GM13976 (cell line): ENCODE data around the gene CDH23.

Experiments
- DNase-seq: peaks from one replicate; pipeline ENCODE4 v3.0.0; 2012; ENCODE audit warnings: low spot score
- in situ Hi-C: fragments of 300-500 bp; cut with MboI; formaldehyde crosslinking; loops from one replicate; pipeline ENCODE4 v1.12.0; 2022; ENCODE audit warnings: low sequenced_read_pairs, mixed read lengths, inconsistent platforms; ENCODE audit not compliant: unreplicated experiment
- TF ChIP-seq, protein P1 (sequence below): IDR thresholded peaks from 2 replicates; pipeline ENCODE4 v1.5.1; 2012; ENCODE audit warnings: borderline replicate concordance, mild to moderate bottlenecking; ENCODE audit not compliant: insufficient read depth; ENCODE audit errors: extremely low read depth, missing control alignments, control extremely low read depth

The CDH23 gene

DNA sequence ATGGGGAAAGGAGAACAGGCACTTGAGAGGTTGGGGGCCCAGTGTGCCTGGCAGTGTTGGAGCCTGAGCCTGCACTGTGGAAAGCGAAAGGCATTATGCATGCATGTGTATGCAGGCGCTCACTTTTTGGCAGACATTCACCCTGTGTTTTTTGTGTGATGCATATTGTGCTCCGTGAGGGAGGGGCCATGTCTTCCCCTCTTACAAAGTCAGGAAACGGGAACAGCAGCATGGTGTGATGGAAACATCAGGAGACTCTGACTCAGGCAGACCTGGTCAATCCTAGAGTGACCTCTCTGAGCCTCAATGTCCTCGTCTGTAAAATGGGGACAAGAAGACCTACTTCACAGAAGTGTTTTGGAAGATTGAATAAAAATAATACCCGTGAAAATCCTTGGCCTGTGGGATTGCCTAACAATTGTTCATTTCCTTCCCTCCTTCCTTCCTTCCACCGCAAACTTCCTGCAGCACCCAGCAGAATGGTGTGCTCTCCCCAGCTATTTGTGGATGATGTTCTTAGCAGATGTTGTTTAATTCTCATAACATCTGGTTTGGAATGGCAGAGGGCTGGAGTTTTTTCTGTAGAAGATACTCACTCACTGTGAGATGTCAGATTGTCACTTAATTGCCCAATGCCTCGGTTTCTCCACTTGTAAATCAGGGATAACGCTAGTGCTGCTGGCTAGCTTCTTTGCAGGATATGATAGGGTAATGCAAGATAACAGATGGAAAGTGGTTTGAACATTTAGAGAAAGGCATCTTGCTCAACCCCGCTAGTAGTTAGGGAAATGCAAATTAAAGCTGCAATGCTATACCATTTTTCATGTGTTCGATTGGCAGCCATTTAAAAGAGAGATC is 39.8 kb downstream of the CDH23 start:
- TF ChIP-seq, protein P1, sequence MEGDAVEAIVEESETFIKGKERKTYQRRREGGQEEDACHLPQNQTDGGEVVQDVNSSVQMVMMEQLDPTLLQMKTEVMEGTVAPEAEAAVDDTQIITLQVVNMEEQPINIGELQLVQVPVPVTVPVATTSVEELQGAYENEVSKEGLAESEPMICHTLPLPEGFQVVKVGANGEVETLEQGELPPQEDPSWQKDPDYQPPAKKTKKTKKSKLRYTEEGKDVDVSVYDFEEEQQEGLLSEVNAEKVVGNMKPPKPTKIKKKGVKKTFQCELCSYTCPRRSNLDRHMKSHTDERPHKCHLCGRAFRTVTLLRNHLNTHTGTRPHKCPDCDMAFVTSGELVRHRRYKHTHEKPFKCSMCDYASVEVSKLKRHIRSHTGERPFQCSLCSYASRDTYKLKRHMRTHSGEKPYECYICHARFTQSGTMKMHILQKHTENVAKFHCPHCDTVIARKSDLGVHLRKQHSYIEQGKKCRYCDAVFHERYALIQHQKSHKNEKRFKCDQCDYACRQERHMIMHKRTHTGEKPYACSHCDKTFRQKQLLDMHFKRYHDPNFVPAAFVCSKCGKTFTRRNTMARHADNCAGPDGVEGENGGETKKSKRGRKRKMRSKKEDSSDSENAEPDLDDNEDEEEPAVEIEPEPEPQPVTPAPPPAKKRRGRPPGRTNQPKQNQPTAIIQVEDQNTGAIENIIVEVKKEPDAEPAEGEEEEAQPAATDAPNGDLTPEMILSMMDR, result no peak
- DNase-seq, result no peak
- in situ Hi-C loops, result no loop called here

DNA sequence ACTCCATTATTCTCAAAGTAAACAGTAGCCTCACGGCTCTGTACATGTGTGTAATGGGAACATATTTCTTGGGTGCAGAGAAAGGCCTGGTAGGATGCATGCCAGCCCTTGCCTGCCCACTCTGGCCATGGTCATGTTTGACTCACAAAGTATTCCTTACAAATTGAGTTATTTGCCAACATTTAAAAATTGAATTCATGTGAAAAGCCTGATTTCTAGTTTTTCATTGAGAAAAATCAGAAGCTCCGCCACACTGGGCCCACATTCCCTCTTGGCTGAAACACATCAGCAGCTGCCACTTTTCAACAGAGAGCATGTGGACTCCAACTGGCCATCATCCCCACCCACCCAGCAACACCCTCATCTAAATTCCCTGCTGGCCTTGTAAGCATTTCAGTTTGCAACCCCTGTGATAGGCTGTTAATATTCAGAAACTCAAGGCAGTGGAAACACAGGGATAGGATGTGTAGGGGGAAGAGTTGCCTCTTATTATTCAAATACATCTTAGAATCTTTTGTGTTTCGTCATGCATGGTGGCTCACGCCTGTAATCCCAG is 40.9 kb downstream of the CDH23 start:
- no peak for DNase-seq
- in situ Hi-C loops, result no loop called here
- TF ChIP-seq, protein P1, result no peak

DNA sequence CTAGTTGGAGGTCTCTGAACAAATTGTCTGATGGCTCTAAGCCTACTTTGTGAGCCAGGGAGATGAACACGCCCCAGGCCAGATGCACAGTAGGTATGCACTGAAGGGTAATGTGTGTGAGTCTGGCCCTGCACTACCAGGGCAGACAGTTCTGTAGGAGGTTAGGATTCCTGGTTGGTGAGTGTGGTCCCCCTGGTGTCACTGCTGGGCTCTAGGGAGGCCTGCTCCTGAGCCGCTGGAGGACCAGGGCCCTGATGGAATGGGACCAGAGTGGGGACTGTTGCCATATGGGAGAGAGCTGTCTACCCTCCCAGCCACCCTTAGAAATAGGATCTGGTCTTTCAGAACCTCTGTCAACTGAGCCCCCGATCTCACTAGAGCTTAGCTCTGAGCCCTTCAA is 42.0 kb downstream of the CDH23 start:
- DNase-seq, result no peak
- TF ChIP-seq, protein P1, result no peak
- in situ Hi-C loops, result no loop called here

DNA sequence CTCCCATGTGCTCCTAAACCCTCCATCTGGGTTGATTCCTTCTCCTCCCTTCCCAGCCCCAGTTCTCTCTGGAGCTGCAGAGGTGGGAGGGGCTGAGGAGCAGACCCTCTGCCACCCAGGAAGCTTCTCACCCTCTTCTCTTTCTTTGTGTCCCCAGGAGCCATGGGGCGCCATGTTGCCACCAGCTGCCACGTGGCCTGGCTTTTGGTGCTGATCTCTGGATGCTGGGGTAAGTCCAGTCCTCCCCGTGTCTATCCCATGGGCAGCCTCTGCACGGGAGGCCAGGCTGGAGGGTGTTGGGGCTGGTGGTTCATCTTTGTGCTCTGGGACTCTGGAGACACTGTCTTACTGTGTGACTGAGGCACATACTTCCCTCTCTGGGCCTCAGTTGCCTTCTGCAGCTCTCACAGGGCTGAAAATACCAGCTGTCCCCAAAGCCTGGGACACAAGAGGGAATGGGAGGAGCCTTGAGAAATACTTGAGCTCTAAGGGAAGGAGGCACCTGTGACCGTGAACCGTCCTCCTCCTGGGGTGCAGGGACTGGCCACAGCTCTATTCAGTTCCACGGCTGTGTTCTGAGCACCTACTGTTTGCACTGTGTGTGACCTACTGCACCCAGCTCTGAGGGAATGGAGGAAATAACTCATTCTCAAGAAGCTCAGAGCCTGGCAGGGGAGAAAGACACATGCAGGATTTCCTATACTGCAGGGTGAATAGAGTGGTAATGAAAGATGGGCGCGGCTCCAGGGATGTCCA is 43.1 kb downstream of the CDH23 start:
- DNase-seq, result no peak
- in situ Hi-C loops, result no loop called here
- TF ChIP-seq, protein P1, result no peak

DNA sequence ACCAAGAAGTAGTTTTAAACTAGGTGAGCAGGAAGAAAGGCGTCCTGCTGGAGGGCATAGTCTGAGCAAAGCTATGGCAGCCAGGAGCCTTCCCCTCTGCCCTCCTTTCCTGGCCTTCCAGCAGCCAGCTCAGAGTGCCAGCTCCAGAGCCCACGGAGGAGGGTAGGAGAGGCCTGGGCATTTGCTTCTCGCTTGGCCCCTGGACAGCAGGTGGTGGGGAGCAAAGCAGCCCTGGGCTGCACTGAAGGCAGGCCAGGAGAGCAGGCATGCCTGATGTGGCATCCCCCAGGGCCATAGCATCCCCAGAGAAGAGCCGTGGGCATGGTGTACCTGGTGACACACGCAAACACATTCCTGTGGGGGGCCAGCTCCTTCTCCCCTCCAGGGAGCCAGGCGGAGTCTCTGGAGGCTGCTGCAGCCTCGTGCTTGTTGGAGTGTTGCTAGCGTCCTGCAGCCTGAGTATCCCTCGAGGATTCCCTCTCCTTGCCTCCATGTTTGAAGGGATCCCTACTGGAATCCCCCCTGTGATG is 43.9 kb downstream of the CDH23 start:
- no peak for DNase-seq
- TF ChIP-seq, protein P1, result no peak
- in situ Hi-C loops, result no loop called here

DNA sequence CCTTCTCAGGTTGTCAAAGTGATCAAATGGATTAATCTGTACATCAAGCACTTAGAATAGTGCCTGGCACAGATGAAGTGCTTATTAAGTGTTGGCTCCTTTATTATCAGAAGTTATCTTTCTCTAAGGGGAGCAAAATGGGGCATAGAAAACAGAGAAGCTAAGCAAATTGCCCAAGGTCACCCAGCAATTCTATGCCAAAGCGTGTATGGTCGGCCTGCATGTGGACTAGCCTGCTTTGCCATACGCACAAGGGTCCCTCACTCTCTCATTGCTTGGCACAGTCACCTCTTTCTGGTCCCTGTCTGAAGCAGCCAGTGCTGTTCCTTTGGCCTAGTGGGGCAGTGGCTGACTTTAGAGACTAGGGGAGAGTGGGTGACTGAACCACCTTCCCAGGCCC is 45.3 kb downstream of the CDH23 start:
- in situ Hi-C loops, result no loop called here
- TF ChIP-seq, protein P1, result no peak
- no peak for DNase-seq
